Raji (cell line): ENCODE data around the gene UBA52.

Experiments used
- POLR2A ChIP-seq: IDR thresholded peaks from 2 replicates; pipeline ENCODE4 v1.6.1; 2011; ENCODE audit warnings: low read depth, low read length, control low read depth; ENCODE audit not compliant: insufficient read depth

Gene UBA52

DNA sequence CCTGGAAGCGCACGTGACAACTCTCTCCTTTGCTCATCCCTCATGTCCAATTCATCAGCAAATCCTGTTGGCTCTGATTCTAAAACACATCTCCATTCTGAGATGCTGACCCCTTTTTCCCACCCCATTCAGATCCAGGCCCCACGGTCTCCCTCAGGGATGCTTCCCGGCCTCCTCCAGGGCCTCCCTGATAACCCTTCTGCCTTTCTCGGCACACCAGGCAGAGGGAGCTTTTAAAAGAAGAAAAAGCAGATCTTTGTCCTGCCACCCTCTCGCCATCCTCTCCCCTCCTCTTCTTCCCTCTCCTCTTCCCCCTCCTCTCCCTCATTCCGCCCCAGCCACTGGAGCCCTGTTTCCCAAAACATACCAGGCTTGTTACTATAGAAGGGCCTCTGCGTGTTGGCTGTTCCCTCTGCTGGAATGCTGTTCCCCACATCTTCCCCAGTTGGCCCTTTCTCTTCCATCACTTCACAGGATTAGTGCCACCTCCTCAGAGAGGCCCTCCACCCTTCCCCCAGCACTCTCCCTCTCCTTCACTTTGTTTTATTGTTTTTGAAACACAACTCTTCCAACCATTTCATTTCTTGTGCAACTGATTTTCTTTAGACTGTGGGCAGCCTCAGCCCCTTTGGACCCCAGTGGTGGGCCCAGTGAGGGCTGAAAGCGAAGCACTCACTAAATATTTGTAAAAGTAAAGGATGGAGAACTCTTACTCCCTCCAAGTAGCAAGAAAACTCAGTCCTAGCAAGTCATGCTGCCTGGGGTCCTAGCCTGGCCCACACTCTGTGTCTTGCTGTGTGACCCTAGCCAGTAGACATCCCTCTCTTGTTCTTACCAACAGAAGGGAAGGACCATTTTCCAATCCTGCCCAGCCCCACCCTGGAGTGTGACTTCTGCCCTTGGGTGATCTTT is 37.4 kb downstream of the UBA52 start:
- no peak for TF ChIP-seq POLR2A

DNA sequence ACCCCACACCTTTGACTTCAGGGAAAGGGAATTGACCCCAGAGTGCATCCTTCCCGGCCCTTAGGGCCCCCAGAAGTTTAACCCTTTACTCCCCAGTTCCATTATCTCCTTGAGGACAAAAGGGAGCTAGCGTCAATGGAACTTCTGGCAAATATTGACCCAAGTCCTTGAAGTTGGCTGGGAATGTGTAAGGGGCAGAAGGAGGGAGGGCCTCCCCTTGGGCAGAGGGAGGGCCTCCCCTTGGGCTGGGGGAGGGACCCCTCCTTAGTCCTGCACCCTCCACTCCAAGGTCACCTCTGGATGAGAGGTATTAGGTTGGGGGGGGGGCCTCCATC is 38.0 kb downstream of the UBA52 start:
- no peak for TF ChIP-seq POLR2A

DNA sequence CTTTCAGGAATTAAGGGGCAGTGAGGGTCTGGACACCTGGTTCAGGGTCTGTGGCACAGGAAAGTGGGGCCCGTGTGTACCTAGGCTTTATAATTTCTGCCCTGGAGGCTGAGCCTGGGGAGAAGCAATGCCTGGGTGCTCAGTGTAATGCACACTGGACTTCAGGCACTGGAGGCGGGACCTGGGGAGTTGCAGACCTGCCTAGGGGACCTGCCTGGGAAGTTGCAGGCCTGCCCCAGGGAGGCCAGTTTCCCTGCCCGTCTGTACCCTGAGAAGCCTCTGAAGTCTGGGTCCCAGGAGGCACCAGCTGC is 38.5 kb downstream of the UBA52 start:
- no peak for TF ChIP-seq POLR2A

DNA sequence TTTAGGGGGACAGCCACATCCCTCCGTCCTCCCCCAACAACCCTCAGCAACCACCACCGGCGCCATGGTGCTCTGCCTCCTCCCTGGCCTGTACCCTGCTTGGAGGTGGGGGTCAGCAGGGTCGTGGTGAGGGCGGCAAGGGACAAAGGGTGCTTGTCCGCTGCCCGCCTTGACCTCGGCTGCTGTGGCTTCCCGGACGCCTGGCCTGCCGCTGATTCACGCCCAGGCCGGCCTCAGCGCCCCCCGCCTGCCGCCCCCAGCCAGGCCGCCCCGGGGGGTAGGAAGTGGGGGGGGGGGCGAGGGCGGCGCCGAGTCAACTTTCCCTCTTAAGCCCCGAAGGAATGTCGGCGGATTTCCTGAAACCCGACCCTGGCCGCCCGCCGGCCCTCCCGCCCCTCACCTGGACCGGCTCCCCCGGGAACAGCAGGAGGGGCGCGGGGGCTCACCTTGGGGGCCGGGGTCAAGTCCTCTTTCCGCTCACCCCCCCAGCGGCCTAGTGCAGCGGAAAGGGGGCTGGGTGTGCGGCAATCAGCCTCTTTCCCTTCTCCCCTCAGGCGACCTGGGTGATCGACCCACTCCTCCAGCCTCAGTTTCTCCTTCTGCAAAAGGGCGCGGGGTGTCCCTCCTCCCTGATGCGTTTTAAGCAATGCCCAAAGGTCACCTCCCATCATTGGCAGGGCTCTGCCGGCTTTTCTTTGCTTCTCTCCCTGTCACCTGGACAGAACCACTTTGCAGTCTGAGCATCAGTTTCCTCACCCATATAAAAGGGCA is 39.1 kb downstream of the UBA52 start:
- no peak for TF ChIP-seq POLR2A

DNA sequence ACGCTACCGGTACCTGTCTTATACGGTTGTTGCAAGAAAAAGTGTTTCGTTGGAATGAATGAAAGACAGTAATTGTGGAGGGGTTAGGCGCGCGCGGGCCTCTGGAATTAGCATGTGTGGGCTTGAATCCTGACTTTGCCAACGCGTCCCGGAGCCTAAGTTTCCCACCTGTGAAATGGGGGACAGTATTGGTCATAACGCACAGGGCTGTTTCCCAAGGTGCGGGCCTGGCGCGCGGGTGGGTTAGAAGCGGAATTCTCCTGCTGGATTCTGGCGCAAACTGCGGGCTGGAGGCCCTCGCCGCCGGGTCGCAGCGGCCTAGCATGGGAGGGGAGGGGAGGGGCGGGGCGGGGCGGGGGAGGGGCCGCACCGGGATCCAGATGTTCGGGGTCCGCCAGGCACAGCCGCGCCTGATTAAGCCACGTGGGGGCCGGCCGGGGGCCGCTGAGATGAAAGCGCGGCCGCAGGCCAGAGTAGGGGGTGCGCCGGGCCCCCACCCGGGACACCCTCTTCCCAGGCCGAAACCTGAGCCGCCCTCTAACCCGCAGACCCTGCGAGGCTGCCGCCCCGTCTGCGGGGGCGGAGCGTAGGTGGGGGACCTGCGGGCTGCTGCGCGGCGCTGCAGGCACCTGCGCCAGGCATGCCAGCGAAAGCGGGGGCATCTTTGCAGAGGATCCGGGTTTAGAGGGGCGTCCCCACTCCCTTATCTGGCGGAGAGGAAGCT is 39.8 kb downstream of the UBA52 start:
- TF ChIP-seq POLR2A: no peak

DNA sequence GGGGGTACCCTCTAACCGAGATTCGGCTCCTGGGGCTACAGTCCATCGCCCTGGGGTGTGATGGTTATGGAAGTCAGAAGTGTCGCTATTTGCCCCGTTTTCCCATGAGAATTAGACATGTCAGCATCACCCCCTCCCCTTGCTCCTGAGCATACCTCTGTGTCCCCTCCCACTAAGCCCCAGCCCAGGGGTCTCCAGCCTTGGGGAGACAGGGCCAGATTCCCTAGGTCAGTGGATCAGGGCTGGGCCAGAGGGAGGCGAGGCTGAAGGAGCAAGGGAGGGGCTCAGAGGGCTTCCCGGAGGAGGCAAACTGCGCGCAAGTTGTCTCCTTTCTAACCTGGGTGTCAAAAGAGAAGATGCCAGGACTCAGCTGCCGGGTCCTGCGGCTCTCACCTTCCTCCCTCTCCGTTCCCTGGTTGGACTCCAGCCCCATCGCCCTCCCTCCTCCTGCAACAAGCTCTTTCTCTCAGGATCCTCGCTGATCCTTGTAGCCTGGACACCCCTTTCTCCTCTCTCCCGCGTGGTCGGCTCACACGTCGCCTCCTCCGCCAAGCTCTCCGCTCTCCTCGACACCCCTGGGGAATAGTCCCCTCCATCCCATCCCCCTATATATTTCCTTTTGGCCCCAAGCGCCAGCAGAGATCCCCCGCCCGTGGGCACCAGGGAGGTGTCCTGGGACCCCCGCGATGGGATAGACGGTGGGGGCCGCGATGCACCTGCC is 40.6 kb downstream of the UBA52 start:
- TF ChIP-seq POLR2A: no peak

DNA sequence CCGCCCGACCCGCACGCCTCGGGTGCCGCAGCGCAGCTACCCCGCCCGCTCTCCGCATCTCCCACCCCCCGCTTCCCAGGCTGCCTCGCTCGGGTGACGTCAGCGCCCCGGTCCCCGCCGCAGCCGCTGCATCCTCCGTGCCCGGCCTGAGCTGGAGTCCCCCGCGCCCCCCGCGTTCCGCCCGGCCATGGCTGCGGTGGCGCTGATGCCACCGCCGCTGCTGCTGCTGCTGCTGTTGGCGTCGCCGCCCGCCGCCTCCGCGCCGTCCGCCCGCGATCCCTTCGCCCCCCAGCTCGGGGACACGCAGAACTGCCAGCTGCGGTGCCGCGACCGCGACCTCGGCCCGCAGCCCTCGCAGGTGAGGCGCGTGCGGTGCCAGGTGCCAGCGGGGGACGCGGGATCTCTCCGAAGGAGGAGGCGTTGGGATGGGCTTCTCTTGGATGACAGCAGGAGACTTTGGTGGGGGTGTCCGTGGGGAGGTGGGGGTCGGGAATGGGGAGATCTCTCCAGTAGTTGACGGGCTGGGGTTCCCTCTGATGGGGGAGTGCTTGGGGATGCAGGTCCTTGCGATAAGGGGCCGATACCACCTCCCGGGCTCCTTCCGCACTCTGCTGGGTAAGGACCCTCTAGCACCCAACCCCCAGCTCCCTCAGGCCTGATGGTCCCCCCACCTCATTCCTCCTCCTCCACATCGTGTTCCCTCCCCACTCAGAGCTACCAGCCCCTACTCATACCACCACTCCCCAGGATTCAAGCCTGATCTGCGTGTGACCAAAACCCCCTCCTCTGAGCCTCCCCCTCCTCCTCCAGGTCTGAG is 41.3 kb downstream of the UBA52 start, which contains the start of gene TMEM59L:
Gene TMEM59L, plus strand, starts transcription at position 99 of the 817 bp plus-strand sequence. Its CDS starts 89 bp downstream, at position 188.
- TF ChIP-seq POLR2A: no peak

DNA sequence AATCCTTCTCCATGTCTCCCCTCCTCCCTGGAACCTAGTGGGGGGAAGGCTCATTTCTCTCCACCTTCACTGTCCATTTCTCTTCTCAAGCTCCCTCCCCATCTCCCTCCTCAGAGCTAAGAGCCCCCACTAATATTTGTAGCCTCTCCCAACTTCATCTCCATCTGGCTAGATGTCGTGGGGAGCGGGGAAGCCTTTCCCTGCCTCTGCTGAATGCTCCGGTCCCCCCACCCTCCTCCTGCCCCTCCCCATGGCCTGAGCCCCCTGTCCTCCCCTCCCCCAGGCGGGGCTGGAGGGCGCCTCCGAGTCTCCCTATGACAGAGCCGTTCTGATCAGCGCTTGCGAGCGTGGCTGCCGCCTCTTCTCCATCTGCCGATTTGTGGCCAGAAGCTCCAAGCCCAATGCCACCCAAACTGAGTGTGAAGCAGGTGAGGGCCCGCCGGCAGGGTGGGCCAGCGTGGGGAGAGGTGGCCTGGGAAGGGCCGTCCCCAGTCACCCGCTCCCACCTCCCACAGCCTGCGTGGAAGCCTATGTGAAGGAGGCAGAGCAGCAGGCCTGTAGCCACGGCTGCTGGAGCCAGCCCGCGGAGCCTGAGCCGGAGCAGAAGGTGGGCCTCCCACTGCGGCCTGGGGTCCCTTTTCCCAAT is 42.1 kb downstream of the UBA52 start:
- TF ChIP-seq POLR2A: no peak

DNA sequence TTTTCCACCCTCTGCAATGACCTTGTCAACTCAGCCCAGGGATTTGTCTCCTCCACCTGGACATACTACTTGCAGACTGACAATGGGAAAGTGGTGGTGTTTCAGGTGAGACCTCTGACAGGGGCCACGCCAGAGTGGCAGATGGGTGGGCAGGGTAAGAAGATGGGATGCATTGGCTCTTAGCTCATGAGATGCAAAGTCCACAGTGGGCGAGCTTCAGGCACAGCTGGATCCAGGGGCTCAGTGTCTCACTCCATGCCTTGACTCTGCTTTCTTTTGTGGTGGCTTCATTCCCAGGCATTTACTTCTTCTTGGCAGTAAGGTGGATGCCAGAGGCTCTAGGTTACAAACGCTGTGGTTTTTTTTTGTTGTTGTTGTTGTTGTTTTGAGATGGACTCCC is 44.4 kb downstream of the UBA52 start:
- no peak for TF ChIP-seq POLR2A

DNA sequence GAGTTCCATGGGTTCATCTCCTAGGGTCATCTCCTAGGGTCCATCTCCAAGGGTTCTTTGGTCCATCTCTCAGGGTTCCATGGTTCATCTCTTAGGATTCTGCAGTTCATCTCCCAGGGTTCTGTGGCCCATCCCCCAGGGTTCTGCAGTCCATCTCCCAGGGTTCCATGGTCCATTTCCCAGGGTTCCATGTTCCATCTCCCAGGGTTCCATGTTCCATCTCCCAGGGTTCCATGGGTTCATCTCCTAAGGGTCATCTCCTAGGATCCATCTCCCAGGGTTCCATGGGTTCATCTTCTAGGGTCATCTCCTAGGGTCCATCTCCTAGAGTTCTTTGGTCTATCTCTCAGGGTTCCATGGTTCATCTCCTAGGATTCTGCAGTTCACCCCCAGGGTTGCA is 45.9 kb downstream of the UBA52 start:
- no peak for TF ChIP-seq POLR2A

DNA sequence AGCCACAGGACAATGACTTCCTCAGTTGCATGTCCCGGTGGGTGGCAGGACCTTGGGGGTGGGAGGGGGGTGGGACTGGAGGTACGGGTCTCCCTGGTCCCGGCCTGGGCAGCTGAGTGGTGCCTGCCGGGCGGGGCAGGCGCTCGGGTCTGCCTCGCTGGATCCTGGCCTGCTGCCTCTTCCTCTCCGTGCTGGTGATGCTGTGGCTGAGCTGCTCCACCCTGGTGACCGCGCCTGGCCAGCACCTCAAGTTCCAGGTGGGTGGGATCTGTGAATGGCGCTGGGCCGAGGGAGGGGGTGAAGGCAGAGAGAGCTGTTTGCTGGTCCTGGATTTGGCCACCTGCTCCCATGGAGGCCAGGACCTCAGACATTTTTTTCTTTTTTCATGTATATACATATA is 46.6 kb downstream of the UBA52 start:
- no peak for TF ChIP-seq POLR2A

DNA sequence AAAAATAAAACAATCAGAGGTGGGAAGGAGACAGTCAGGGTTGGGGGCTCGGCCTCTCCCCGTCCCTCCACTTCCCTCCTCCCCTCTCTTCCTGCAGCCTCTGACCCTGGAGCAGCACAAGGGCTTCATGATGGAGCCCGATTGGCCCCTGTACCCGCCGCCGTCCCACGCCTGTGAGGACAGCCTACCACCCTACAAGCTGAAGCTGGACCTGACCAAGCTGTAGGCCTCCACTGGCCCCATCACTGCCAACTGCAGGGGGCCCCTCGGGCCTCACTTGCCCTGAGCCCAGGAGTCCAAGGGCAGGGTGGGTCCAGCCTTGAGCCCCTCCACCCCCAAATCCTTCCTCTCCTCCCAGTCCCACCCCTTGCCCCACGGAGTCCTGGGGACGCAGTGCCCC is 48.7 kb downstream of the UBA52 start:
- no peak for TF ChIP-seq POLR2A

DNA sequence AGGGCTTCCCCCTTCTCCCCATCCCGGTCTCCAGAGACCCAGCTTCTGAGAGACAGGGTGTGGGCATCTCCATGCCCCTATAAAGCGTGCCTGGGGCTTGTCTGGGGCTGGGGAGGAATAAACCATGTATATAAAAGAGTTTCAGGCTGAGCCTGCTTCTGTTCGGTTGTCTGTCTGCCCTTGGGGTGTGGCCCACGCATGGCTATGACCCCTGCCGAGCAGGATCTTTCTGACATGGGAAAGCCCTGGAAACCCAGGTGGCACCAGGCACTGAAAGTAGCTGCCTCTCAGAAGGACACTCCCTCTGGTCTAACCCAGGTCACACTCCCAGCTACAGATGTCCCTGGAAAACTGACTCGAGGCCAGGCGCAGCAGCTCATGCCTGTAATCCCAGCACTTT is 49.2 kb downstream of the UBA52 start:
- TF ChIP-seq POLR2A: no peak

DNA sequence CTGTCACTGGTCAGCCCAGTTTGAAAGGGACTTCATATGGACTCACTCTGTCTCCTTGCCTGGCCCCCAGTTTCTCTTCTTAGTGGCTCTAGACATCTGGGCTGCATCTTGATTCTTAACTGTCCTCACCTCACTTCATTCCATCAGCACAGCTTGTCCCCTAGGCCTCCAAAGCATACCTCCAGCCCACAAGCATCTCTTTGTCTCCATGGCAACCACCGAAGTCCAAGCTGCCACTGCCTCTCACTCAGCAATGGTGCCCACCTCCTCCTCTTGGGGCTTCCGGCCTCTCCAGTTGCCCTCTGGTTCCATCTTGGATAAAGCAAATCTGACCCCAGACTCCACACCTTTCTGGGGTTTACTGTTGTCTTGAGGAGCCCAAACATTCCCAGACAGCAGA is 55.2 kb downstream of the UBA52 start:
- no peak for TF ChIP-seq POLR2A
